ENCODE measurements around the gene POU6F2. TPM values are rescaled to one million over a fixed set of nuclear protein-coding genes. Genes with fewer than 3 reads are reported as not detected.

The POU6F2 gene
- total RNA-seq, 1 experiment from 2014 or later: 2.9 TPM

DNA sequence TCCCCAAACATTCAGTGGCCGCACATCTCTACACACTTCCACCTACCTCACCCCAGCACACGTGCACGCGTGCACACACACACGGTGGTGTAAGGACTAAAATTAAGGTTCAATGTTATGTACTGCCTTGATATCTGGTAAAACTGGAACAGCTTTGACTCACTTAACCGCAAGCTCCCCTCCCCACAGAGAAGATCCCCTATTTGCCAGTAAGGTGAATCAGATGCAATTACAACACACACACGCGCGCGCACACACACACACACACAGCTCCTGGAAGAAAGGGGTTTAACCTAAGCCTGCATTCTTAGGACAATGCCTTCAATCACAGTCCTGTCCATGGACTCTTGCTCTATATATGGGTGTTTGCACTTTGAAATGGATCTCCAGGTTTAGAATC lies 43.2 kb upstream of the POU6F2 start (continued):
- TF ChIP-seq USF1 (CRISPR knock-in tag; IDR thresholded peaks at IDR 0.05) (no peak), JAZF1 (CRISPR knock-in tag; IDR thresholded peaks at IDR 0.05) (no peak), AR (CRISPR knock-in tag; IDR thresholded peaks at IDR 0.05) (no peak), ETV6 (CRISPR knock-in tag; IDR thresholded peaks at IDR 0.05) (no peak)

- Mint-ChIP-seq H3K27me3 (ENCODE audit: low read depth) (no peaks in the 10 kb centered on the region), H3K27ac (no peak overlapping the region), H3K4me3 (no peak overlapping the region), H3K4me1 (peaks cover 27% of the 10 kb centered on the region), H3K36me3 (no peaks in the 10 kb centered on the region), H3K9me3 (no peaks in the 10 kb centered on the region)
- ATAC-seq (no peak), DNase-seq (ENCODE audit: low spot score) (no peak)
- POLR2A ChIA-PET: no interaction called here
- CTCF ChIA-PET: no interaction called here
- TF ChIP-seq NFE2L1 (CRISPR knock-in tag; IDR thresholded peaks at IDR 0.05) (no peak), EMX1 (CRISPR knock-in tag; IDR thresholded peaks at IDR 0.05) (no peak), TEAD4 (CRISPR knock-in tag; IDR thresholded peaks at IDR 0.05) (no peak), ZNF317 (CRISPR knock-in tag; IDR thresholded peaks at IDR 0.05; ENCODE audit: borderline replicate concordance, low read depth) (no peak), PRDM15 (CRISPR knock-in tag; IDR thresholded peaks at IDR 0.05) (no peak), ATF3 (CRISPR knock-in tag; conservative IDR thresholded peaks at IDR 0.05) (no peak), ERG (CRISPR knock-in tag; IDR thresholded peaks at IDR 0.05) (no peak), ATF6 (CRISPR knock-in tag; IDR thresholded peaks at IDR 0.05) (no peak), NR2C2 (CRISPR knock-in tag; IDR thresholded peaks at IDR 0.05) (no peak), ETV6 (CRISPR knock-in tag; IDR thresholded peaks at IDR 0.05) (no peak), STAT6 (CRISPR knock-in tag; conservative IDR thresholded peaks at IDR 0.05; ENCODE audit: low read depth) (no peak)
- TF ChIP-seq, protein P1, sequence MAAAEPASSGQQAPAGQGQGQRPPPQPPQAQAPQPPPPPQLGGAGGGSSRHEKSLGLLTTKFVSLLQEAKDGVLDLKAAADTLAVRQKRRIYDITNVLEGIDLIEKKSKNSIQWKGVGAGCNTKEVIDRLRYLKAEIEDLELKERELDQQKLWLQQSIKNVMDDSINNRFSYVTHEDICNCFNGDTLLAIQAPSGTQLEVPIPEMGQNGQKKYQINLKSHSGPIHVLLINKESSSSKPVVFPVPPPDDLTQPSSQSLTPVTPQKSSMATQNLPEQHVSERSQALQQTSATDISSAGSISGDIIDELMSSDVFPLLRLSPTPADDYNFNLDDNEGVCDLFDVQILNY (CRISPR knock-in tag; IDR thresholded peaks at IDR 0.05): no peak
- TF ChIP-seq, protein P2, sequence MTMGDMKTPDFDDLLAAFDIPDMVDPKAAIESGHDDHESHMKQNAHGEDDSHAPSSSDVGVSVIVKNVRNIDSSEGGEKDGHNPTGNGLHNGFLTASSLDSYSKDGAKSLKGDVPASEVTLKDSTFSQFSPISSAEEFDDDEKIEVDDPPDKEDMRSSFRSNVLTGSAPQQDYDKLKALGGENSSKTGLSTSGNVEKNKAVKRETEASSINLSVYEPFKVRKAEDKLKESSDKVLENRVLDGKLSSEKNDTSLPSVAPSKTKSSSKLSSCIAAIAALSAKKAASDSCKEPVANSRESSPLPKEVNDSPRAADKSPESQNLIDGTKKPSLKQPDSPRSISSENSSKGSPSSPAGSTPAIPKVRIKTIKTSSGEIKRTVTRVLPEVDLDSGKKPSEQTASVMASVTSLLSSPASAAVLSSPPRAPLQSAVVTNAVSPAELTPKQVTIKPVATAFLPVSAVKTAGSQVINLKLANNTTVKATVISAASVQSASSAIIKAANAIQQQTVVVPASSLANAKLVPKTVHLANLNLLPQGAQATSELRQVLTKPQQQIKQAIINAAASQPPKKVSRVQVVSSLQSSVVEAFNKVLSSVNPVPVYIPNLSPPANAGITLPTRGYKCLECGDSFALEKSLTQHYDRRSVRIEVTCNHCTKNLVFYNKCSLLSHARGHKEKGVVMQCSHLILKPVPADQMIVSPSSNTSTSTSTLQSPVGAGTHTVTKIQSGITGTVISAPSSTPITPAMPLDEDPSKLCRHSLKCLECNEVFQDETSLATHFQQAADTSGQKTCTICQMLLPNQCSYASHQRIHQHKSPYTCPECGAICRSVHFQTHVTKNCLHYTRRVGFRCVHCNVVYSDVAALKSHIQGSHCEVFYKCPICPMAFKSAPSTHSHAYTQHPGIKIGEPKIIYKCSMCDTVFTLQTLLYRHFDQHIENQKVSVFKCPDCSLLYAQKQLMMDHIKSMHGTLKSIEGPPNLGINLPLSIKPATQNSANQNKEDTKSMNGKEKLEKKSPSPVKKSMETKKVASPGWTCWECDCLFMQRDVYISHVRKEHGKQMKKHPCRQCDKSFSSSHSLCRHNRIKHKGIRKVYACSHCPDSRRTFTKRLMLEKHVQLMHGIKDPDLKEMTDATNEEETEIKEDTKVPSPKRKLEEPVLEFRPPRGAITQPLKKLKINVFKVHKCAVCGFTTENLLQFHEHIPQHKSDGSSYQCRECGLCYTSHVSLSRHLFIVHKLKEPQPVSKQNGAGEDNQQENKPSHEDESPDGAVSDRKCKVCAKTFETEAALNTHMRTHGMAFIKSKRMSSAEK (CRISPR knock-in tag; IDR thresholded peaks at IDR 0.05; ENCODE audit: borderline replicate concordance): no peak
Measured at GRCh38 chr7:38936641-38937040, 41.1 kb upstream of the POU6F2 start.
